Left ventricle myocardium inferior (tissue), 1 donor: ENCODE results near the gene STEAP2. TPM values are rescaled to one million over a fixed set of nuclear protein-coding genes. Genes with fewer than 3 reads are reported as not detected.
A peak's percentile ranks its signal among the peaks of the same experiment; 100 is the strongest.

Source experiments
- DNase-seq: peaks from one replicate; pipeline ENCODE4 v3.0.0-alpha.2; 2020
- H3K27ac ChIP-seq: fragments of 200-600 bp; replicated peaks from 2 replicates; pipeline ENCODE4 v1.8.0; 2021
- H3K27me3 ChIP-seq: fragments of 200-600 bp; 2 replicates; pipeline ENCODE4 v1.8.0; 2021; ENCODE audit warnings: low read depth
- H3K36me3 ChIP-seq: fragments of 200-600 bp; 2 replicates; pipeline ENCODE4 v1.8.0; 2021
- H3K4me1 ChIP-seq: fragments of 200-600 bp; 2 replicates; pipeline ENCODE4 v1.8.0; 2021
- H3K4me3 ChIP-seq: fragments of 200-600 bp; 2 replicates; pipeline ENCODE4 v1.8.0; 2021; ENCODE audit warnings: mild to moderate bottlenecking, moderate library complexity
- H3K9me3 ChIP-seq: fragments of 200-600 bp; replicated peaks from 2 replicates; pipeline ENCODE4 v1.8.0; 2021
- intact Hi-C: fragments of 100-400 bp; cut with micrococcal nuclease; formaldehyde crosslinking; loops from one replicate; pipeline ENCODE4 v1.11.0; 2022
- total RNA-seq: library from RNA; stranded (reverse); fragmentation: NEBNext Ultra II Directional; extraction: Animal tissue kit (Norgen Biotek cat#: 25700); gene quantifications from one replicate; pipeline ENCODE4 v1.2.1, GENCODE V29; 2021
- TF ChIP-seq, protein P1 (sequence below): fragments of 200-600 bp; IDR thresholded peaks from 2 replicates; pipeline ENCODE4 v1.8.0; 2021; ENCODE audit warnings: antibody characterized with exemption, mild to moderate bottlenecking, borderline replicate concordance
- donor health status: DM: no; HTN: yes; CAD: no; lungs with severe emphysema.

Gene STEAP2
- total RNA-seq, 1 donor from 2014 or later: 6.1 TPM

GRCh38 chr7:90261441-90261840, 49.9 kb downstream of the STEAP2 start:
- H3K9me3 ChIP-seq: no peaks in the 10 kb centered on the region
- H3K27me3 ChIP-seq: no peaks in the 10 kb centered on the region
- no peak overlapping the region for H3K4me3 ChIP-seq
- no peaks in the 10 kb centered on the region for H3K4me1 ChIP-seq
- TF ChIP-seq, protein P1, sequence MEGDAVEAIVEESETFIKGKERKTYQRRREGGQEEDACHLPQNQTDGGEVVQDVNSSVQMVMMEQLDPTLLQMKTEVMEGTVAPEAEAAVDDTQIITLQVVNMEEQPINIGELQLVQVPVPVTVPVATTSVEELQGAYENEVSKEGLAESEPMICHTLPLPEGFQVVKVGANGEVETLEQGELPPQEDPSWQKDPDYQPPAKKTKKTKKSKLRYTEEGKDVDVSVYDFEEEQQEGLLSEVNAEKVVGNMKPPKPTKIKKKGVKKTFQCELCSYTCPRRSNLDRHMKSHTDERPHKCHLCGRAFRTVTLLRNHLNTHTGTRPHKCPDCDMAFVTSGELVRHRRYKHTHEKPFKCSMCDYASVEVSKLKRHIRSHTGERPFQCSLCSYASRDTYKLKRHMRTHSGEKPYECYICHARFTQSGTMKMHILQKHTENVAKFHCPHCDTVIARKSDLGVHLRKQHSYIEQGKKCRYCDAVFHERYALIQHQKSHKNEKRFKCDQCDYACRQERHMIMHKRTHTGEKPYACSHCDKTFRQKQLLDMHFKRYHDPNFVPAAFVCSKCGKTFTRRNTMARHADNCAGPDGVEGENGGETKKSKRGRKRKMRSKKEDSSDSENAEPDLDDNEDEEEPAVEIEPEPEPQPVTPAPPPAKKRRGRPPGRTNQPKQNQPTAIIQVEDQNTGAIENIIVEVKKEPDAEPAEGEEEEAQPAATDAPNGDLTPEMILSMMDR: no peak
- DNase-seq: no peak
- no peak overlapping the region for H3K27ac ChIP-seq
- no peaks in the 10 kb centered on the region for H3K36me3 ChIP-seq
- intact Hi-C loops: loop anchor here (5.0 kb wide), 1 partner anchor 104 kb away; no protein-coding TSS in a partner anchor

- no peak overlapping the region for H3K27ac ChIP-seq
- no peaks in the 10 kb centered on the region for H3K36me3 ChIP-seq
- intact Hi-C loops: loop anchor here (5.0 kb wide), 1 partner anchor 105 kb away; no protein-coding TSS in a partner anchor
- TF ChIP-seq, protein P1: peak; percentile 60
- no peak overlapping the region for H3K4me3 ChIP-seq
- DNase-seq: no peak
- no peaks in the 10 kb centered on the region for H3K9me3 ChIP-seq
- no peaks in the 10 kb centered on the region for H3K4me1 ChIP-seq
- no peaks in the 10 kb centered on the region for H3K27me3 ChIP-seq
Observed at GRCh38 chr7:90262438-90262837, 50.9 kb downstream of the STEAP2 start.

GRCh38 chr7:90266808-90267207, 55.3 kb downstream of the STEAP2 start:
- Histone ChIP-seq H3K27ac (peak overlapping the region; percentile 10), H3K27me3 (no peaks in the 10 kb centered on the region), H3K9me3 (no peaks in the 10 kb centered on the region), H3K4me3 (no peak overlapping the region), H3K4me1 (no peaks in the 10 kb centered on the region), H3K36me3 (no peaks in the 10 kb centered on the region)
- no peak for DNase-seq
- intact Hi-C loops: no loop called here
- TF ChIP-seq, protein P1: no peak

DNA sequence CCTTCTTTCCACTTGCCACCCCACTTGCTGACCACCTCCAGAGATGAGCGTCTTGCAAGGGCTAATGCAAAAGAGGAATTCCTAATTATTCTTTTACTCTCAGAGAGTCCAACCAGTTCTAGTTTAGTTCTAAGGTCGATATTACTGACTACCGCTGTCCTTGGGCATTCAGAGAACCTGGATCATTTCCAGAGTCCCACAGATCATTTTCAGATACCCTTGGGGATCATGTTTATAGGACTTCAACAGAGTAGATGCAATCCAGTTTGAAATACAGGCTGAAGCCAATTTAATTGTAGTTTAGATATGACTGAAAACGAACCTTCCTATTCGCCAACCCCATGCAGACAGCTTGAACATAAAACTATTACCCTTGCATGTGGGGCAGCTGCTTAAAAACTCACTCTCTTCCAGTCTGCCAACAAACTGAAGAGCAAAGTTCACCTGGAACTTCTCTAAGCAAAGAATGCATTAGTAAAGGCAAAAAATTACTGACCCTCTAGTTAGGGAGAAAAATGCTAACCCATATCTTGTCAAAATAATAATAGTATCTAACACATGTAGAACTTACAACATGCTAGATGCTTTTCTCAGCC, 55.8 kb downstream of the STEAP2 start:
- no peaks in the 10 kb centered on the region for H3K27me3 ChIP-seq
- no peaks in the 10 kb centered on the region for H3K9me3 ChIP-seq
- no peaks in the 10 kb centered on the region for H3K36me3 ChIP-seq
- DNase-seq: no peak
- intact Hi-C loops: no loop called here
- no peak overlapping the region for H3K4me3 ChIP-seq
- no peaks in the 10 kb centered on the region for H3K4me1 ChIP-seq
- TF ChIP-seq, protein P1: no peak
- peak overlapping the region; percentile 10 for H3K27ac ChIP-seq

GRCh38 chr7:90269163-90269562, 57.6 kb downstream of the STEAP2 start:
- H3K4me1 ChIP-seq: no peaks in the 10 kb centered on the region
- no peak overlapping the region for H3K4me3 ChIP-seq
- H3K36me3 ChIP-seq: no peaks in the 10 kb centered on the region
- no peak overlapping the region for H3K27ac ChIP-seq
- H3K27me3 ChIP-seq: no peaks in the 10 kb centered on the region
- TF ChIP-seq, protein P1: no peak
- intact Hi-C loops: no loop called here
- DNase-seq: no peak
- H3K9me3 ChIP-seq: no peaks in the 10 kb centered on the region
